Stimulated activated CD8-positive, alpha-beta memory T cell treated with anti-CD3 and anti-CD28 coated beads, Interleukin-12 subunit alpha, Interleukin-12 subunit beta, amount 100 ng/mL, for 4 hours (primary cell): ENCODE results near the gene SLC1A3.
"Not testable (repeated sequence)": the region's sequence is repeated elsewhere in the genome, so short reads cannot be mapped to it uniquely, and the experiment has no call there.

Experiments
- DNase-seq: peaks from one replicate; pipeline ENCODE4 v3.0.0-alpha.2; 2020; ENCODE audit warnings: low read depth

SLC1A3 gene

GRCh38 chr5:36606428-36607113 lies at the start of gene SLC1A3:
SLC1A3 (plus strand) TSS chr5:36606606; CDS start chr5:36608424, 1,818 bp downstream.
- no peak for DNase-seq

- no peak for DNase-seq
These were observed 47.8 kb upstream of the SLC1A3 start for GRCh38 chr5:36558641-36559040.

DNA sequence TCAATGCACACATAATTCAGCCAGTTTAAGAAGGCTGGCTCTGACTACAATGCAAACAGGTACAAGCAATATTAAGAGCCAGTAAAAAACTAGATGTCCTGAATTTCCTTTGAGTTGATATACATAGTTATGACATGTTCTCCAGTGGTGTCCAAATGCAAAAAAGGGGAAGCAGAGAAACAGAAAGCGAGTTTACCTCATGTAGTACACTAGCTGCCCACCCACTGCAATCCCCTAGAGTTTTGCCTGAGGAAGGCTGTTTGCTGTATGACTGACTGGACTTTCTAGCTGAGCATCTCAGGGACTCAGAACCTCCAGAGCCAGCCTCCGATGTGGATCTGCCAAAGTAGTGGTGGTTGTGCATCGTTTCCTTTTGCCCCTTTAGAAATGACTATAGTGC lies 44.8 kb upstream of the SLC1A3 start:
- DNase-seq: no peak

GRCh38 chr5:36569491-36569890 lies 36.9 kb upstream of the SLC1A3 start:
- no peak for DNase-seq

DNA sequence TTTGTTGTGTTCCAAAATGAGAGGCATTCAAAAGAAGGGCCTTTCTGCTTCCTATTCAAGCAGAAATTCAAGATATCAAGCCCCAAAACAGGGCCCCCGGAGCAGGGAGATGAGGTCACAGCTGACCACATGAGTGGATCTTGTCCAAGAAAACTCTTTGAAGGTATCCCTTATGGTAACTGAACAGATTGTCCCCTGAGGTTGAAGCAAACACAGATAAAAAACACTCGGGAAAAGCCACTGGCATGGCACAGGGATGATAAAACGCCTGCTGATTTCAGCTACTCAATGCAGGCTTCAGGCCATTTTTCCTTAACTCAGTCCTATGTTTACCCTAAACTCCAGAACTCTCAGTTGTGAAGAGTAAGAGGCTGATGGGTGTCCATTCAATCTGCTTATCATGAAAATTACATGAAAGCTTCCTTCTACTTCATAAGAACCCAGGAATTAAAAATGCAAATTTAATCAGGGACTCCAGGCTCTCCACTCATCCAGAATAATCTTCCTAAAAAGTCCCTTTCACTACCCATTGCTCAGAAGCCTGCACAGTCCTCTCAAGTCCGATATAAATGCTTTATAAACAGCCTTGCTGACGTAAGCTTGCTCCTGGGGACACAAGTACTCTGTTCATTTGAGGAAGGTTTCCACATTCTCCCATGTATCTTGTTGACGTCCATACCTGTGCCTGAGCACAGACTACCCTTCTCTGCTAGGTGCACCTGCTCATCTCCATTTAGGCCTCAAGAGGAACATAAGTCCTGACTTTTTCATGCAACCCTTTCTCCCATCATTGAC lies 35.9 kb upstream of the SLC1A3 start:
- DNase-seq: no peak

DNA sequence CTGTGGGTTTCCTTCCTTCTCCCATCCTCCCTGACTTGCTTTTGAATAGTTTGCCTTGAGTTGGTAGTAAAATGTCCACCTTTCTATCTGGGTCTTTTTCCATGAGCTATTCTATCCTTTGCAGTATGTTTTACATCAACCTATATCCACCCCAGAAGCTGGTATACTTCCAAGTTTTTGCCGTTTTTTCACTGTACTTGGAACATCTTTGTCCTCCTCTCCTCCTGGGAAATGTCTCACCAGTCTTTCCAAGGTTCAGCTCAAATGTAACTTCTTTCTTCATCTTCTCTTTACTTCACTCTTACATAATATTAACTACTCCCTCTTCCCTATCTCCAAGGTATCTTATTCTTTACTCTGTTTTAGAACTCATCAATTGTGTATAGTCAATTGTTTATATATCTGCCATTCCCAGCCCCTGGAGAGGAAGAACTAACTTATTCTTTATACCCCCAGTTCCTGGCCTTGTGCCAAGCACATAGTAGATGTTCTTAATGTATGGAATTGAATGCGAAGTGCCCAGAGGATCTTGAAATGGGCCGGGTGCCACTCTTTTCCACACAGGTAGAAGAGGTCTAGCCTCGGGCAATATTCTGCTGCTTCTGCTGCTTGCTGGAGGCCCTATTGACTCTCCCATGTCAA lies 34.9 kb upstream of the SLC1A3 start:
- DNase-seq: no peak

DNA sequence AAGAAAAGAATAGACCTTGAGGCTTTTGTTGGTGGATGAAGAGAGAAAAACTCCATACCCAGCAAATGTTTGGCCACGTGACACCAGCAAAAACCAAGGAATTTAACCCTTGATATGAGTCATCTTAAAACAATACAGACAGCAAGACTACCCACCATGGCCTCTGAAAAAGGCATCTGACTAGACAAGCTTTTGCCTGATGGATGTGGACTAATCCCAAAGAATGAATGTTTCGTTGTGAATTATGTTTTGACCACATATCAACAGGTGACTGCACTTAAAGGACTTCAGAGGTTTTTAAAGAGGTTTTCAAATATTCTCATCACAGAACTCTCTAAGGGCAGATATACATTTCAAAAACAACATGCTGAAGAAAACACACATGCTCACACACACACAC lies 33.0 kb upstream of the SLC1A3 start:
- DNase-seq: no peak

DNA sequence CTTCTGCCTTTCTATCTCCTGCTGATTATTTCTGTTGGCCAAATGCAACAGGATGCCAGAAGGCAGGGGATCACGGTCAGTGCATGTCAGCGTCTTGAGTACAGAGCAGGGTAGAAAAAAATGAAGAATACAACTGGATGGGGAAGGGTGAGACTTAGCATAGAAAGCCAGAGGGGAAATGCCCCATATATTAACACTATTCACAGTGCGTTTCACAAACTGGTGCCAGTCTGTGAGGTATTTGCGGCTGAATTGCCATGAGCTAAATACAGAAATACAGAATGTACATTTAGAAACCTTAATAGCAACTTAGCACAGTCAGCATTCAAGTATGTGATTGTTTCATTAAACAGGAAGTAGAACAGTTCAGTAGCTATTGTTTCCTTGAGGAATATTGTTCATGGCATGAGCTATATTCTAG lies 31.0 kb upstream of the SLC1A3 start:
- DNase-seq: no peak

GRCh38 chr5:36576721-36577120 lies 29.7 kb upstream of the SLC1A3 start:
- DNase-seq: no peak

- DNase-seq: not testable (repeated sequence)
These were observed 26.5 kb upstream of the SLC1A3 start for GRCh38 chr5:36579858-36580257.

DNA sequence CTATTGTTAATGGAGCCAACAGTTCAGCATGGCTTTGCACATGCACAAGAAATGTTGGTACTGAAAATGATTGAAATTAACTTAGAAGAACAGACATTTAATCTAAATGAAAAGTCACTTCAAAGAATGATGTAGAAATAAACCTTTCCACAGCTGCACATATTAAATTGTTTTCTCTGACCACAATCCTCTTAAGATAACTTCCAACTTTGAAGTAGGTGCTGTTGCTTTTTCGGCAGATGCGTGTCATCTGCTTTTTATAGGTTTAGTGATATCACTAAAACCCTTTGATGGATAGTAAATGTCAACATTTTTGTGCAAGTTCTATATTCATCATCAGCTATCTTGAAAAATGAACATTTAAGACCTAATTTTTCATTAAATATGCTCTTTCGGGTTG lies 25.3 kb upstream of the SLC1A3 start:
- no peak for DNase-seq

GRCh38 chr5:36584009-36584875 lies 22.2 kb upstream of the SLC1A3 start:
- no peak for DNase-seq

DNA sequence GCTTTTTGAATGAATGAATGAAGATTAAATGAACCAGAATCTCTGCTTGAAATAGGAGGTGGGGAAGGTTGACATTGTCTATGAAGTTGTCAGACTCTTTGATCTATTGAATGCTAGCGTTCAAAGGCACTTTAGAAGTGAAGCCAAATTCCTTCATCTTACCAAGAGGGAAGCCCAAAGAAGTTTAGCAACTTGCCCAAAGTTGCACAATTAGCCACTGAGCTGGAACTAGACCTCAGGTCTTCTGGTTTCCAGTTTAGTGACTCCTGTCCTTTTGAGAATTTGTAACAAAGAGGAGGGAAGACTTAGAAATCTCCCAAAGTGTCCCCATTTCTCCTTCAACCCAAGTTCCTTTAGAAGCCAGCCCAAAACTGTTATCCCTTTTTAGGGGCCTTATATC lies 20.7 kb upstream of the SLC1A3 start:
- no peak for DNase-seq

- DNase-seq: no peak
These were observed 19.1 kb upstream of the SLC1A3 start for GRCh38 chr5:36587354-36587753.

- not testable (repeated sequence) for DNase-seq
These were observed 16.7 kb upstream of the SLC1A3 start for GRCh38 chr5:36589735-36590134.

DNA sequence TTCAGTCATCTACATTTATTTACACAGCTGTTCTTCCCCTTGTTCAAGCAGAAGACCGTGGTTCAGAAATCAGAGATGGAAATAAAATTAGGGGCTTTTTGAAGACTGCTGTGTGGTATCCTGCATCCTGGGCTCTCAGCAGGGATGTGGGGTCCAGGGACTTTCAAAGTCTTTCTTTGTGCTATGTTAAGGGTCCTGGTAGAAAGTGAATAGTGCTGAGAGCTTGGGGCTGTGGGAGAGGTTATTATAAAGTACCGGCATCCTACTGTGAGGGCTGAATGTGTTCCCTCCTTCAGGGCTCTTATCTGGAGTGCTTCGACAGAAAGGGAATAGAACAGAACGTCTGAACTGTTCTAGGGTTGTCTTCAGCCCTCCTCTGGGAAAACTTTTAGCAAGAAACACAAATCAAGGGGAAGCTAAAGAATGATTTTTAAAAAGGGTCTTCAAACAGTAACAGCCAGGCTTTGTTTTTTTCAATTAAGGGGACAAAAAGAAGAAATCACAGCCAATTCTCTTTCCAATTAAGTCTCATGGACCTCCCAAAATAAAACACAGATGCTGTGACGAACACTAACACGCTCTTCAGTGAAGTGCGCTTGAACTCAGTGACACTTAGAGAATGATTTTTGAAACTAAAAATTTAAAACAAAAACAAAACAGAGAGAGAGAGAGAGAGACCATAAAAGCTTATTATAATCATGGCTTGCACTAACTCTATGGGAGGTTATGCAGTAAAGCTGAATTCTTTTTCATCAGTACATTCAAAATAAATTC lies 15.7 kb upstream of the SLC1A3 start:
- DNase-seq: no peak

GRCh38 chr5:36593867-36594266 lies 12.5 kb upstream of the SLC1A3 start:
- DNase-seq: no peak

- no peak for DNase-seq
These were observed 10.2 kb upstream of the SLC1A3 start for GRCh38 chr5:36596247-36596646.

GRCh38 chr5:36596756-36597155 lies 9.7 kb upstream of the SLC1A3 start:
- DNase-seq: no peak

DNA sequence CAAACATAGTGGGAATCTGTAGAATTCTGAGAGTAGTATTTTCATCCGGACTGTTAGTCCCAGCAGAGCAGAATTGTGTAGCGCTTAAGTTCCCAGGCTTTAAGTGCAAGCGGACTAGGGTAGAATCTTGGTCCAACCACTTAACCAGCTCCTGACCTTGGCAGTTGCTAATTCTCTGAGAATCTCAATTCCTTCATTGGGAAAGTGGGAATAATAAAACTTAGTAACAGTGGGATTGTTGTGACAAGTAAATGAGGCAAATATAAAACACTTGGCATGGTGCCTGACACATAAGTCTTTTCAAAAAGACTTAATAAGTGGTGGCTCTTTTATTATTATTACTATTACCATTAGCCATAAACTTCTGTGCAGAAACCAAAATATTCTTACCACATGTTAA lies 8.4 kb upstream of the SLC1A3 start:
- no peak for DNase-seq
